T47D (cell line): ENCODE data around the gene MTMR10.

ENCODE experiments used
- DNase-seq, 2 experiments: peaks; one replicate each; pipeline versions ENCODE4 v3.0.0 to v3.0.0-alpha.2; 2011 to 2012; ENCODE audit warnings: low read depth in 1 of 2, low spot score in 1 of 2
- JUND ChIP-seq: IDR thresholded peaks from 2 replicates; pipeline ENCODE4 v1.6.1; 2012; ENCODE audit warnings: low read depth
- in situ Hi-C: cut with HindIII; loops from 2 replicates; pipeline ENCODE4 v1.10.0; 2016; ENCODE audit warnings: low sequenced_read_pairs, low pct_unique_long_range_greater_than_20kb

MTMR10 gene

DNA sequence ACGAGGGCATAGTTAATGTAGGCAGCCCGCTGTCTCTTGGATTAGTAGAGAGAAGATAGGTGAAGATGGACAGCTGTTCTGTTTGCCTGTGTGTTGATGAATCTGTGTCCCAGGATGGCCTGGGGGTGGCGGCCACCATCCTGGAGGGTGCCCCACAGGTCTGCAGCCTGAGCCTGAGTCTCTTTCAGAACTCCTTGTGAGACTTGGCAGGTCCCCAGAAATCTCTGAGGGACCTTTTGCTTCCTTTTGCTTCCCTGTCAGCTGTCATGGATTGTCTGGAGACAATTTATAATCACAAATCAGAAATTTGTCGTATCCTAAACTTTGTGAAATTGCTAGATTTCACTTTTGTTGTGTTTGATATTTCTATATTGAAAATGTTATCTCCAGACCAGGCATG is 70.3 kb downstream of the MTMR10 start:
- DNase-seq = no peak
- no peak for TF ChIP-seq JUND
- in situ Hi-C loops = no loop called here

DNA sequence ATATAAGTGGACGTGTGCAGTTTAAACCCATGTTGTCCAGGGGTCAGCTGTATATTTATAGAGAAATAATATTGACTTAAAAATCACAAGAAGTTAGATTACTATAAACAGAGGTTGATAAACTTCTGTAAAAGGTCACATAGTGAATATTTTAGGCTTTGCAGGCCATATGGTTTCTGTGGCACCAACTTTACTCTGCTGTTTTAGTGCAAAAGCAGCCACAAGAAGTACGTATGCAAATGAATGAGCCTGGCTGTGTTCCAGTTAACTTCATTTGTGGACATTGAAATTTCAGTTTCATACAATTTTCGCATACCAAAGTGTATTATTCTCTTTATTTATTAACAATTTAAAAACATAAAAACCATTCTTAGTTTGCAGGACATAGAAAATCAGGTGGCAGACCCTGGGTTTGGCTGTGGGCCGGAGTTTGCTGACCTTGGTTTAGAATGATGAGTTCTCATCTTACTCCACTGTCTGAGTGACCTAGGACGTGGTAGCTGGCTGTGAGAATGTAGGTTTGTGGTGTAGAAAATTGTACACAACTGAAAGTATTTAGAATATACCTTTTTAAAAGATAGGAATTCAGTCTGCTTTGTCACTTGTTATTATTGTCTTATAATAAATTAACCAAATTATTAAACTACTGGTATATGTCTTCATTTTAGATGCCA is 71.4 kb downstream of the MTMR10 start:
- TF ChIP-seq JUND = no peak
- in situ Hi-C loops = no loop called here
- no peak for DNase-seq

DNA sequence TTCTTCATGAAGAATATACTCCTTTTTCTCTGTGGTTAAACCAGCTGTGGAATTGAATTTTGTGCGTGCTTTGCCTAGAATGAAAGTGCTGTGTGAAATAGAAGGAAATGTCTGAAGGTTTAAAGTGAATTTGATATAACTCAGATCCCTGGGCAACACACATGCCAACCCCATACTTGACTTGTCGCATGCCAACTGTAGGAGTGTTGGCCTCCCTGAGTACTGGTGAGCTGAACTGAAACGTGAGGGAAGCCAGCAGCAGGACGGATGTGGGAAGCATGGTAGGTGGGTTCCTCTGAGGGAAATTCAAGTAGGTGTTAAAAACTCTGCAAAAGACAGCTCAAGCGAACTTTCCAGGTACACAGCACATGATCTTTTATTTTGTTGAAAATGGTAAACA is 73.1 kb downstream of the MTMR10 start:
- no peak for DNase-seq
- TF ChIP-seq JUND = no peak
- in situ Hi-C loops = no loop called here

- DNase-seq = no peak
- in situ Hi-C loops = no loop called here
- no peak for TF ChIP-seq JUND
Measured at GRCh38 chr15:30917675-30918074, 73.8 kb downstream of the MTMR10 start.

DNA sequence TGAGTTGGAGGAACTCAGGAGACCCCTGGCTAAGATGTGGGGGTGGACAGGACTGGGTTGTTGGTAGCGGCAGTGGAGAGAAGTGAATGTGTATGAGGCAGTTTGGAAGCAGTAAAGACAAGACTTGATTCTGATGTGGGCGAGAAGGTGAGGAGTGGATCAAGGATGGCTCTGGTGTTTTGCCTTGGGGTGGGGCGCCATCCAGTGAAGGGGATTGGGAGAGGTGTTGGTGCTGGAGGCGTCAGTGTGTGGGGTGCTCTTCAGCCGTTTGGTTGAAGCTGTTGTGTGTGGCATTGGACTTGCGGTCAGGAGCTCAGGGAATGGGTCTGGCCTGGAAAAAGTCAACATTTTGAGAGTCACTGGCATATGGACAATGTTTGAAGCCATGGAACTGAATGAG is 74.4 kb downstream of the MTMR10 start:
- DNase-seq = no peak
- no peak for TF ChIP-seq JUND
- in situ Hi-C loops = no loop called here

DNA sequence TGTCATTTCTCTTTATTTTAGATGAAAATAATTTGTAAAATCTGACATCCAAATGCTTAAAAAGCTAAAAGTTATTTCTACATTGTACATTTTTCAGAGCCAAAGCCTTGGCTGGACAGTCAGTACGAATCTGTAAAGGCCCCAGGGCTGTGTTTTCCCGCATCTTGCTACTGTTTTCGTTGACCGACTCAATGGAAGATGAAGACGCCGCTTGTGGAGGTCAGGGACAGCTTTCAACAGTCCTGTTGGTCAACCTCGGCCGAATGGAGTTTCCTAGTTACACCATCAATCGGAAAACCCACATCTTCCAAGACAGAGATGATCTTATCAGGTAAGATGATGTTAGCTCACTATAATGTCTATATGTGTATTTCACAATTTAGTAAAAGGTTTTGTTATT is 77.7 kb downstream of the MTMR10 start:
- DNase-seq = no peak
- in situ Hi-C loops = no loop called here
- no peak for TF ChIP-seq JUND

DNA sequence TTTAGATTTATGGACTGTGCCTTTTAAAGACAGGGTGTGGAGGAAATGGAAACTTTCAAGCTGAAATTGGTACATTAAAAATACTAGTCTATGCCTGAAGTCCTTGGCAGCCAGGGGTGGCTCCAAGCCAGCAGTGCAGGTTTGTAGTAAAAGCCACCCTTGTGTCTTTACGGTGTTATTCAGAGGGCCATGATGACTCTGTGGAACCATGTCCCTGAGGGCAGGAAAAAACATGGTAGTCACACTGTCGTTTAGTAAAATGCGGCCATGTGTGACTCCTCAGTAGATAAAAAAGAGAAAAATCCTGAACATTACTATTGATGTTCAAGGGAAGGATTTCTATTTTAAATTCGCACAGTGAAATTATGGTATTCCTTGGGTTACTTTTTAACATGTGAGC is 85.1 kb downstream of the MTMR10 start:
- TF ChIP-seq JUND = no peak
- DNase-seq = no peak
- in situ Hi-C loops = no loop called here

GRCh38 chr15:30905821-30906220 is 85.6 kb downstream of the MTMR10 start:
- peak in 1 of 2 experiments; percentile 10 for DNase-seq
- in situ Hi-C loops = no loop called here
- TF ChIP-seq JUND = no peak

DNA sequence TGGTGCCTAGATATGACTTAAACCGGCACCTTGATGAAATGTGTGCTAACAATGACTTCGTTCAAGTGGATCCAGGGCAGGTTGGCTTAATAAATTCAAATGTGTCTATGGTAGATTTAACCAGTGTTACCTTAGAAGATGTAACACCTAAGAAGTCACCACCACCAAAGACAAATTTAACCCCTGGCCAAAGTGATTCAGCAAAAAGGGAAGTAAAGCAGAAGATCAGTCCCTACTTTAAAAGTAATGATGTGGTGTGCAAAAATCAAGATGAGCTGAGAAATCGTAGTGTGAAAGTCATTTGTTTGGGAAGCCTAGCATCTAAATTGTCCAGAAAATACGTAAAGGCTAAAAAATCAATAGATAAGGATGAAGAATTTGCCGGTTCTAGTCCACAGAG is 86.6 kb downstream of the MTMR10 start:
- DNase-seq = no peak
- no peak for TF ChIP-seq JUND
- in situ Hi-C loops = no loop called here

GRCh38 chr15:30903497-30904187 is 87.8 kb downstream of the MTMR10 start, which contains the start of gene FAN1:
Gene FAN1, plus strand, starts transcription at chr15:30903915. Its CDS starts 749 bp downstream, at chr15:30904664.
- in situ Hi-C loops = no loop called here
- TF ChIP-seq JUND = no peak
- peak; percentile 90 to 94 for DNase-seq

DNA sequence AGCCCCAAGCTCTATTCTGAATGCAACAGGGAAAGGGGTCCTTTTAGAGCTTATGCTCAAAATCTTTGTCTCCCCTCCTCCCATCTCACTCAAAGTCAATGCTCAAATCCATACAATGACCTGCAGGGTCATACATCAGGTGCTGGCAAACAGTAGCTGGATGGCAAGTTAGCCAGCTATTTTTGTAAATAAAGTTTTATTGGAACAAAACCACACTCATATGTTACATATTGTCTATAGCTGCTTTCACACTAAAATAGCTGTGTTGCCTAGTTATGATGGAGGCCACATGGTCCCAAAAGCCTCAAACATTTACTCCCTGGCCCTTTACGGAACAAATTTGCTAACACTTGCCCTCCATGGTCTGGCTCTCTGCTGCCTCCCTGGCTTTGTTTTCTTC is 89.5 kb downstream of the MTMR10 start:
- TF ChIP-seq JUND = no peak
- in situ Hi-C loops = no loop called here
- DNase-seq = no peak

DNA sequence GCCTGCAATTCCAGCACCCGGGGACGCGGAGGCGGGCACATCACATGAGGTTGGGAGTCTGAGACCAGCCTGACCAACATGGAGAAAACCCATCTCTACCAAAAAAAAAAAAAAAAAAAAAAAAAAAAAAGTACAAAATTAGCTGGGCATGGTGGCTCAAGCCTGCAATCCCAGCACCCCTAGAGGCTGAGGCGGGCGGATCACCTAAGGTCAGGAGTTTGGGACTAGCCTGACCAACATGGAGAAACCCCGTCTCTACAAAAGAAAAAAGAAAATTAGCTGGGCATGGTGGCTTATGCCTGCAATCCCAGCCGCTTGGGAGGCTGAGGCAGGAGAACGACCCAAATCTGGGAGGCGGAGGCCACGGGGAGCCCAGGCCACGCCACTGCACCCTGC is 95.2 kb downstream of the MTMR10 start:
- no peak for DNase-seq
- in situ Hi-C loops = no loop called here
- no peak for TF ChIP-seq JUND

DNA sequence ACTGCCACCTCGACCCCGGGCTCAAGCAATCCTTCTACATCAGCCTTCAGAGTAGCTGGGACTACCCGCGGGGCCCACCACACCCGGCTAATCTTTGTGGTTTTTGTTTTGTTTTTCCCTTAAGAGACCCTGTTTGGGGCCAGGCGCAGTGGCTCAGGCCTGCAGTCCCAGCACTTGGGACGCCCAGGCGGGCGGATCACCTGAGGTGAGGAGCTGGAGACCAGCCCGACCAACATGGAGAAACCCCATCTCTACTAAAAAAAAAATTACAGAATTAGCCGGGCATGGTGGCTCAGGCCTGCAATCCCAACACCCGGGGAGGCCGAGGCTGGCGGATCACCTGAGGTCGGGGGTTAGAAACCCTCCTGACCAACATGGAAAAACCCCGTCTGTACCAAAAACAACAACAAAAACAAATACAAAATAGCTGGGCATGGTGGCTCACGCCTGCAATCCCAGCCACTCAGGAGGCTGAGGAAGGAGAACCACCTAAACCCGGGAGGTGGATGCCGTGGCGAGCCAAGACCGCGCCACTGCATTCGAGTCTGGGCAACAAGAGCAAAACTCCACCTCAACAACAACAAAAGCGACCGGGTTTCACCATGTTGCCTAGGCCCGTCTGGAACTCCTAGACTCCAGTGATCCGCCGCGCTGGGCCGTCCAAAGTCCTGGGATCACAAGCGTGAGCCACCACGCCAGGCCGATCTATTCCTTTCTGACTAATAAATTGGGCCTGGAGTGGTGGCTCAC is 95.8 kb downstream of the MTMR10 start:
- in situ Hi-C loops = no loop called here
- TF ChIP-seq JUND = no peak
- DNase-seq = no peak
